Endodermal cell (in vitro differentiated cells): ENCODE data around the gene BACH2. TPM values are rescaled to one million over a fixed set of nuclear protein-coding genes. Genes with fewer than 3 reads are reported as not detected.

ENCODE experiments used
- DNase-seq: peaks from one replicate; pipeline ENCODE4 v3.0.0-alpha.2; 2017
- H3K27ac ChIP-seq: 2 replicates; pipeline ENCODE4 v1.5.1; 2013; ENCODE audit warnings: mild to moderate bottlenecking, low read depth, low read length, moderate library complexity
- H3K27me3 ChIP-seq: 2 replicates; pipeline ENCODE4 v1.6.1; 2013; ENCODE audit warnings: mild to moderate bottlenecking, low read length, moderate library complexity; ENCODE audit not compliant: insufficient read depth, control insufficient read depth, poor library complexity, severe bottlenecking
- H3K36me3 ChIP-seq: 2 replicates; pipeline ENCODE4 v1.7.0; 2013; ENCODE audit warnings: mild to moderate bottlenecking, low read length, moderate library complexity; ENCODE audit not compliant: control insufficient read depth, insufficient read depth
- H3K4me1 ChIP-seq: one replicate; pipeline ENCODE4 v1.7.0; 2013; ENCODE audit warnings: low read length; ENCODE audit not compliant: control insufficient read depth, insufficient read depth
- H3K4me3 ChIP-seq: 2 replicates; pipeline ENCODE4 v1.5.1; 2013; ENCODE audit warnings: mild to moderate bottlenecking, low read length, moderate library complexity
- H3K9ac ChIP-seq: 2 replicates; pipeline ENCODE4 v1.6.1; 2013; ENCODE audit warnings: mild to moderate bottlenecking, low read length, moderate library complexity; ENCODE audit not compliant: poor library complexity, severe bottlenecking; ENCODE audit errors: extremely low read depth
- H3K9me3 ChIP-seq: 2 replicates; pipeline ENCODE4 v1.6.1; 2013; ENCODE audit warnings: mild to moderate bottlenecking, low read length, moderate library complexity; ENCODE audit not compliant: control insufficient read depth
- H3K27ac Mint-ChIP-seq: 2 replicates; pipeline ENCODE4 v1.8.0; 2020; ENCODE audit warnings: mixed read lengths
- H3K27me3 Mint-ChIP-seq: 2 replicates; pipeline ENCODE4 v1.8.0; 2021; ENCODE audit warnings: mild to moderate bottlenecking, mixed read lengths; ENCODE audit not compliant: insufficient read depth
- H3K36me3 Mint-ChIP-seq: 2 replicates; pipeline ENCODE4 v1.8.0; 2020; ENCODE audit warnings: low read depth, mixed read lengths
- H3K4me1 Mint-ChIP-seq: 2 replicates; pipeline ENCODE4 v1.8.0; 2020; ENCODE audit warnings: mixed read lengths
- H3K4me3 Mint-ChIP-seq: 2 replicates; pipeline ENCODE4 v1.8.0; 2020; ENCODE audit warnings: mild to moderate bottlenecking, moderate library complexity, mixed read lengths
- H3K9me3 Mint-ChIP-seq: 2 replicates; pipeline ENCODE4 v1.8.0; 2020; ENCODE audit warnings: mild to moderate bottlenecking, mixed read lengths
- WGBS, 2 experiments: methylation state at CpG; one replicate each; pipeline versions ENCODE4 v1.1.5 to v1.1.7; 2013; ENCODE audit warnings: missing lambda C conversion rate in 2 of 2, mixed read lengths in 1 of 2; ENCODE audit not compliant: insufficient coverage in 1 of 2, insufficient read length in 1 of 2; 5-methylcytosine and 5-hydroxymethylcytosine counted together
- total RNA-seq, 2 donors: library from RNA; stranded (reverse); fragmentation: NEBNext Ultra II Directional in 1 of 2; extraction: Animal tissue kit (Norgen Biotek cat#: 25700) in 1 of 2; gene quantifications; 2 replicates in 1 of 2; 3 replicates in 1 of 2; pipeline ENCODE4 v1.2.1, GENCODE V29; 2021
- TF ChIP-seq, protein P1 (sequence below): fragments of 200-600 bp; sonication (generic); conservative IDR thresholded peaks from 2 replicates; pipeline ENCODE4 v1.5.0; 2021; ENCODE audit warnings: antibody characterized with exemption, mild to moderate bottlenecking

Gene BACH2
- total RNA-seq, 2 donors from 2014 or later = 11.0 to 22.3 TPM

DNA sequence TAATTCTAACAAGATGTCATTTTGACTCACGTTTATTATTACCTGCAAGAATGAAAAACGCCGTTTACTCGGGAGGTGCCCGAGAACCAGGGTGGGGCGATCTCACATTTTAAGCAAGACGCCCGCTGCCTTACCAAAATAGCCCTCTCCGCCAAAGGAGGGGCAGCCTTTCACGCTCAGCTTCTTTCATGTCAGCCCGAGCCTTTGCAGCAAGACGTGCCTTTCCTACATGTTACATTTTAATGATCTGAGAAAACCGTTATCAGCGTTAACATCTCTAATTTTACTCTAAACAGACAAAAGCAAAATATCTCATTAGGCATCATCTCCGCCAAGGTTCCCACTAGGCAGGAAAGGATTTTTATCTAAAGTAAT lies 2.0 kb downstream of the BACH2 start:
- peak; percentile 58 for DNase-seq
- peak overlapping the region; percentile 85 for H3K4me3 ChIP-seq
- peaks cover 24% of the 10 kb centered on the region for H3K27me3 ChIP-seq
- WGBS, 2 experiments = 0 to 6% methylated on average over 11 to 15 of the region's 15 CpGs
- peak overlapping the region; percentile 70 for H3K4me3 Mint-ChIP-seq
- H3K4me1 ChIP-seq = peaks cover 11% of the 10 kb centered on the region
- no peak overlapping the region for H3K27ac ChIP-seq
- peaks cover 47% of the 10 kb centered on the region for H3K4me1 Mint-ChIP-seq
- H3K36me3 ChIP-seq = no peaks in the 10 kb centered on the region
- no peak overlapping the region for H3K27ac Mint-ChIP-seq
- peak overlapping the region; percentile 7 for H3K9ac ChIP-seq
- peaks cover 3% of the 10 kb centered on the region for H3K9me3 ChIP-seq
- peaks cover 32% of the 10 kb centered on the region for H3K27me3 Mint-ChIP-seq
- peaks cover 5% of the 10 kb centered on the region for H3K36me3 Mint-ChIP-seq
- TF ChIP-seq, protein P1, sequence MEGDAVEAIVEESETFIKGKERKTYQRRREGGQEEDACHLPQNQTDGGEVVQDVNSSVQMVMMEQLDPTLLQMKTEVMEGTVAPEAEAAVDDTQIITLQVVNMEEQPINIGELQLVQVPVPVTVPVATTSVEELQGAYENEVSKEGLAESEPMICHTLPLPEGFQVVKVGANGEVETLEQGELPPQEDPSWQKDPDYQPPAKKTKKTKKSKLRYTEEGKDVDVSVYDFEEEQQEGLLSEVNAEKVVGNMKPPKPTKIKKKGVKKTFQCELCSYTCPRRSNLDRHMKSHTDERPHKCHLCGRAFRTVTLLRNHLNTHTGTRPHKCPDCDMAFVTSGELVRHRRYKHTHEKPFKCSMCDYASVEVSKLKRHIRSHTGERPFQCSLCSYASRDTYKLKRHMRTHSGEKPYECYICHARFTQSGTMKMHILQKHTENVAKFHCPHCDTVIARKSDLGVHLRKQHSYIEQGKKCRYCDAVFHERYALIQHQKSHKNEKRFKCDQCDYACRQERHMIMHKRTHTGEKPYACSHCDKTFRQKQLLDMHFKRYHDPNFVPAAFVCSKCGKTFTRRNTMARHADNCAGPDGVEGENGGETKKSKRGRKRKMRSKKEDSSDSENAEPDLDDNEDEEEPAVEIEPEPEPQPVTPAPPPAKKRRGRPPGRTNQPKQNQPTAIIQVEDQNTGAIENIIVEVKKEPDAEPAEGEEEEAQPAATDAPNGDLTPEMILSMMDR = no peak
- peaks cover under 1% of the 10 kb centered on the region for H3K9me3 Mint-ChIP-seq

DNA sequence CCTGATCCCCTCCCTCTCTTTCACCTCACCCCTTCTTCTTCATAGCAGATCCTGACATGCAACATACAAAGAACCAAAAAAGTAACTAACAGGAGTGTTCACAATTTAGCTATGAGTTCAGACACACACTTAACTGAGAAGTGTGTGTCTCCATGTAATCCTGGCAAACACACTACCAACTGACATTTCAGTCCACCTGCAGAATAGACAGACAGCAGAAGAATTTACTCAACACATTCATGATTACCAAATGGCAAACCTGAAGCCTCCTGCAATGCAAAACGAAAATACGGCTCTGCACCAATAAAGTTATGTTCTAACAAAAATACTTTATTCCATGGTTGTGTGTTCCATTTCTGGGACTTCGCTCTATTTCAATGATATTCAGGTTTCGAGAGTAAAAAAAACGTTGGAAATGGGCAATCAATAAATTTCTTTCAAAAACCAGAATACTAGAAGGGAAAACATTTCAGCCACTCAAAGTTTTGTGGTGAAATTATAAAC lies 2.6 kb downstream of the BACH2 start:
- H3K36me3 ChIP-seq = no peaks in the 10 kb centered on the region
- Mint-ChIP-seq H3K27ac (no peak overlapping the region), H3K27me3 (peaks cover 30% of the 10 kb centered on the region), H3K4me1 (peaks cover 52% of the 10 kb centered on the region), H3K36me3 (peaks cover 10% of the 10 kb centered on the region), H3K9me3 (peaks cover 2% of the 10 kb centered on the region), H3K4me3 (peak overlapping the region; percentile 70)
- peak overlapping the region; percentile 85 for H3K4me3 ChIP-seq
- H3K4me1 ChIP-seq = peaks cover 11% of the 10 kb centered on the region
- 76 to 91% methylated on average over 3 to 5 of the region's 5 CpGs for WGBS, 2 experiments
- no peak for DNase-seq
- no peak overlapping the region for H3K9ac ChIP-seq
- H3K9me3 ChIP-seq = peaks cover 7% of the 10 kb centered on the region
- no peak overlapping the region for H3K27ac ChIP-seq
- H3K27me3 ChIP-seq = peaks cover 24% of the 10 kb centered on the region
- TF ChIP-seq, protein P1 = no peak

DNA sequence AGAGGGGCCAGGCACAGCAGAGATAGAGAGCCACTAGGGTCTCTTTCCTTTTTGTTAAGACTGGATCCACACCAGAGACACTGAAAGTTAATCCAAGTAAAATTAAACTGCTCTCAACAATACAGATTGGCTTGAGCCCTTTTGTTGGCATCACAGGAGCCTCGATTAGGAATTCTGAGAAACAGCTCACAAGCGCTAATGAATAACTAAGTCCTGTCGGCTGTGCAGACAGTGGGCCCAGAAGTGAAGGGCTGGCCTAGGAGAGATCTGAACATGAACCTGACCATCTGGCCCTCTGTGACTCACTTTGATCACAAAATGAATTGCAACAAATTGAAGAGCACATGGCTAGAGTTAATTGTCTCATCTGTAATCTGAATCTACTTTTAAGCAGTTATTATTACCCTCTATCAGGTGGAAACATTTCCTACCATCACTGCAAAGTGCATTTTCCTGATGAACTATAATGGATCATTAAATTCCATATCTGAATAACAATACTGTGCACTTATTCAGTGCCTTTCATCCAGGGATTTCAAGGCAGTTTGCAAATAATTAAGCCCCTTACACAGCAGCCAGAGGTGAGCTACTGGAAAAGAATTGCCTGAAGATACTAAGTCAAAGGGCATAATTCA lies 3.2 kb downstream of the BACH2 start:
- TF ChIP-seq, protein P1 = no peak
- Histone ChIP-seq H3K9ac (no peak overlapping the region), H3K4me1 (peaks cover 11% of the 10 kb centered on the region), H3K4me3 (peak overlapping the region; percentile 85), H3K27ac (no peak overlapping the region), H3K9me3 (peaks cover 7% of the 10 kb centered on the region), H3K27me3 (peaks cover 24% of the 10 kb centered on the region), H3K36me3 (no peaks in the 10 kb centered on the region)
- peaks cover 2% of the 10 kb centered on the region for H3K9me3 Mint-ChIP-seq
- H3K4me1 Mint-ChIP-seq = peaks cover 53% of the 10 kb centered on the region
- 80 to 87% methylated on average over 3 of the region's 3 CpGs for WGBS, 2 experiments
- H3K27ac Mint-ChIP-seq = no peak overlapping the region
- DNase-seq = no peak
- peaks cover 30% of the 10 kb centered on the region for H3K27me3 Mint-ChIP-seq
- peaks cover 10% of the 10 kb centered on the region for H3K36me3 Mint-ChIP-seq
- H3K4me3 Mint-ChIP-seq = peak overlapping the region; percentile 70
